Mammary epithelial cell (primary cell): ENCODE results near the gene UGT3A1.

Experiments used
- EZH2 ChIP-seq: IDR thresholded peaks from 2 replicates; pipeline ENCODE4 v1.6.1; 2012; ENCODE audit warnings: low read length, inconsistent platforms, borderline replicate concordance
- TF ChIP-seq, protein P1 (sequence below), 2 donors: IDR thresholded peaks in 1 of 2; conservative IDR thresholded peaks in 1 of 2; 2 replicates each; pipeline ENCODE4 v1.5.1; 2011 to 2012; ENCODE audit warnings: inconsistent platforms in 2 of 2, low read length in 2 of 2, mild to moderate bottlenecking in 2 of 2, control low read depth in 1 of 2, low read depth in 1 of 2; ENCODE audit not compliant: insufficient read depth in 1 of 2; ENCODE audit errors: extremely low read depth in 1 of 2

DNA sequence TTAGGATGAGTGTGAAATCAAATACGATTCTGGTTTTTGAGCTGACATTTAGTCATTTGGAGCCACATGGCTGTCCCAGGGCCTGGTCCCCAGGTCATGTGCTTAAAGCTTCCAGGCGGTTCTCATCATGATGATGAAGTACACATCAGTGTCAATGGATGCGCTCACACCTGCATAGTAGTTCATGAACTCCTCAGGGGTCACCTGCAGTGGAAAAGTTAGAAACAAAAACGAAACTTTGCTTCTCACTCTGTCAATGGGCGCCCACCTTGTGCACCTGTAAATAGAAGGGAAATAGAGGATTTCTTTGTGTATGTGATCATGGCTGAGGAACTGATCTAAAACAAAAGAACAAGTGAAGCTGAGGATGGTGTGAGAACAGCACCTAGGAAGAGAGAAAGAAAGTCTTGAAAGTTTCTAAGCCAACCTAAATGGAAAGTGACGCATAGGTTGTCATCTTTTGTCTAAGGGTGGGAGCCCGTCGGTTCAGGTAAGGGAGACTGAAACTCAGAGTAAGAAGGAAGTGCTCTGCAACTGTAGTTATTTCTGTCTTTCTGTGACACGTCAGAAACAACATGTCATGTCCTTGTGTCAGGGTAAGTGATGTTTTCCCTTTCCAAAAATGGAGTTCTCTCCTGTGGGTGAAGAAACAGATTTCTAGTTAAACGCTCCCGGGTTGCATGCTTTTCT is 86.6 kb downstream of the UGT3A1 start:
- TF ChIP-seq, protein P1, sequence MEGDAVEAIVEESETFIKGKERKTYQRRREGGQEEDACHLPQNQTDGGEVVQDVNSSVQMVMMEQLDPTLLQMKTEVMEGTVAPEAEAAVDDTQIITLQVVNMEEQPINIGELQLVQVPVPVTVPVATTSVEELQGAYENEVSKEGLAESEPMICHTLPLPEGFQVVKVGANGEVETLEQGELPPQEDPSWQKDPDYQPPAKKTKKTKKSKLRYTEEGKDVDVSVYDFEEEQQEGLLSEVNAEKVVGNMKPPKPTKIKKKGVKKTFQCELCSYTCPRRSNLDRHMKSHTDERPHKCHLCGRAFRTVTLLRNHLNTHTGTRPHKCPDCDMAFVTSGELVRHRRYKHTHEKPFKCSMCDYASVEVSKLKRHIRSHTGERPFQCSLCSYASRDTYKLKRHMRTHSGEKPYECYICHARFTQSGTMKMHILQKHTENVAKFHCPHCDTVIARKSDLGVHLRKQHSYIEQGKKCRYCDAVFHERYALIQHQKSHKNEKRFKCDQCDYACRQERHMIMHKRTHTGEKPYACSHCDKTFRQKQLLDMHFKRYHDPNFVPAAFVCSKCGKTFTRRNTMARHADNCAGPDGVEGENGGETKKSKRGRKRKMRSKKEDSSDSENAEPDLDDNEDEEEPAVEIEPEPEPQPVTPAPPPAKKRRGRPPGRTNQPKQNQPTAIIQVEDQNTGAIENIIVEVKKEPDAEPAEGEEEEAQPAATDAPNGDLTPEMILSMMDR (conservative IDR thresholded peaks at IDR 0.05 in 1 of 2, IDR thresholded peaks at IDR 0.05 in 1 of 2; ENCODE audit: extremely low read depth in 1 of 2, insufficient read depth in 1 of 2, low read depth in 1 of 2, low read length in 2 of 2): no peak
- no peak for TF ChIP-seq EZH2
